ENCODE results near the gene CCL24. TPM values are rescaled to one million over a fixed set of nuclear protein-coding genes. Genes with fewer than 3 reads are reported as not detected.
"Not testable (repeated sequence)": the region's sequence is repeated elsewhere in the genome, so short reads cannot be mapped to it uniquely, and the experiment has no call there.

The CCL24 gene
- total RNA-seq, 1 donor from 2014 or later, result not detected

- DNase-seq (ENCODE audit: low read depth), result no peak
These were observed 23.2 kb upstream of the CCL24 start for GRCh38 chr7:75836798-75837197.

GRCh38 chr7:75835688-75836285 is 22.2 kb upstream of the CCL24 start:
- no peak for TF ChIP-seq CTCF (conservative IDR thresholded peaks at IDR 0.05; ENCODE audit: low read depth, low read length)
- no peak for DNase-seq (ENCODE audit: low read depth)
- H3K4me3 ChIP-seq (ENCODE audit: low read depth, low read length), result no peak overlapping the region

More at GRCh38 chr7:75836798-75837197, 23.2 kb upstream of the CCL24 start:
- no peak for TF ChIP-seq CTCF (conservative IDR thresholded peaks at IDR 0.05; ENCODE audit: low read depth, low read length)
- H3K4me3 ChIP-seq (ENCODE audit: low read depth, low read length), result no peak overlapping the region

- DNase-seq (ENCODE audit: low read depth); H3K4me3 ChIP-seq (ENCODE audit: low read depth, low read length): not testable (repeated sequence)
These were observed 20.1 kb upstream of the CCL24 start for GRCh38 chr7:75833662-75834061.

- TF ChIP-seq CTCF (conservative IDR thresholded peaks at IDR 0.05; ENCODE audit: low read depth, low read length), result no peak
- DNase-seq (ENCODE audit: low read depth), result no peak
- H3K4me3 ChIP-seq (ENCODE audit: low read depth, low read length), result no peak overlapping the region
These were observed 17.4 kb upstream of the CCL24 start for GRCh38 chr7:75830978-75831377.

GRCh38 chr7:75829656-75830055 is 16.1 kb upstream of the CCL24 start:
- not testable (repeated sequence) for DNase-seq (ENCODE audit: low read depth); H3K4me3 ChIP-seq (ENCODE audit: low read depth, low read length)

GRCh38 chr7:75823198-75823910 is 9.7 kb upstream of the CCL24 start:
- DNase-seq (ENCODE audit: low read depth), result no peak
- TF ChIP-seq CTCF (conservative IDR thresholded peaks at IDR 0.05; ENCODE audit: low read depth, low read length), result no peak
- H3K4me3 ChIP-seq (ENCODE audit: low read depth, low read length), result no peak overlapping the region

GRCh38 chr7:75820688-75821087 is 7.1 kb upstream of the CCL24 start:
- no peak for TF ChIP-seq CTCF (conservative IDR thresholded peaks at IDR 0.05; ENCODE audit: low read depth, low read length)
- no peak for DNase-seq (ENCODE audit: low read depth)
- H3K4me3 ChIP-seq (ENCODE audit: low read depth, low read length), result no peak overlapping the region

GRCh38 chr7:75819711-75820110 is 6.1 kb upstream of the CCL24 start:
- no peak for DNase-seq (ENCODE audit: low read depth)
- TF ChIP-seq CTCF (conservative IDR thresholded peaks at IDR 0.05; ENCODE audit: low read depth, low read length), result no peak
- H3K4me3 ChIP-seq (ENCODE audit: low read depth, low read length), result no peak overlapping the region

Measured in epithelial cell of proximal tubule (primary cell).